IPS-20b (cell line): ENCODE measurements around the gene MOB3B.

ENCODE experiments used
- H3K27ac ChIP-seq: one replicate; pipeline ENCODE4 v1.5.1; 2013; ENCODE audit warnings: low read length
- H3K27me3 ChIP-seq: 2 replicates; pipeline ENCODE4 v1.6.1; 2013; ENCODE audit warnings: mild to moderate bottlenecking, low read length, inconsistent platforms; ENCODE audit not compliant: insufficient read depth
- H3K36me3 ChIP-seq: 2 replicates; pipeline ENCODE4 v1.6.1; 2013; ENCODE audit warnings: low read depth, mild to moderate bottlenecking, inconsistent platforms, low read length, moderate library complexity; ENCODE audit not compliant: insufficient read depth
- H3K4me1 ChIP-seq: 2 replicates; pipeline ENCODE4 v1.6.1; 2013; ENCODE audit warnings: mild to moderate bottlenecking, control low read depth, inconsistent platforms, low read length, moderate library complexity; ENCODE audit not compliant: insufficient read depth
- H3K4me3 ChIP-seq: 2 replicates; pipeline ENCODE4 v1.5.1; 2013; ENCODE audit warnings: mild to moderate bottlenecking, low read length, inconsistent platforms
- H3K9ac ChIP-seq: 2 replicates; pipeline ENCODE4 v1.6.1; 2013; ENCODE audit warnings: low read depth, mild to moderate bottlenecking, inconsistent platforms, low read length, moderate library complexity
- H3K9me3 ChIP-seq: 2 replicates; pipeline ENCODE4 v1.6.1; 2013; ENCODE audit warnings: mild to moderate bottlenecking, low read depth, low read length, inconsistent platforms; ENCODE audit not compliant: insufficient read depth

Gene MOB3B

GRCh38 chr9:27337833-27338526 is 191.6 kb downstream of the MOB3B start:
- no peak overlapping the region for H3K27ac ChIP-seq
- no peak overlapping the region for H3K9ac ChIP-seq
- H3K27me3 ChIP-seq: no peaks in the 10 kb centered on the region
- H3K9me3 ChIP-seq: no peaks in the 10 kb centered on the region
- peaks cover 32% of the 10 kb centered on the region for H3K4me1 ChIP-seq
- H3K4me3 ChIP-seq: no peak overlapping the region
- H3K36me3 ChIP-seq: no peaks in the 10 kb centered on the region

GRCh38 chr9:27337236-27337635 is 192.4 kb downstream of the MOB3B start:
- no peak overlapping the region for H3K4me3 ChIP-seq
- H3K36me3 ChIP-seq: no peaks in the 10 kb centered on the region
- H3K27me3 ChIP-seq: no peaks in the 10 kb centered on the region
- no peaks in the 10 kb centered on the region for H3K9me3 ChIP-seq
- peaks cover 32% of the 10 kb centered on the region for H3K4me1 ChIP-seq
- H3K9ac ChIP-seq: no peak overlapping the region
- no peak overlapping the region for H3K27ac ChIP-seq

- Histone ChIP-seq H3K27me3 (no peaks in the 10 kb centered on the region), H3K9ac (no peak overlapping the region), H3K36me3 (no peaks in the 10 kb centered on the region), H3K4me3 (no peak overlapping the region), H3K4me1 (peaks cover 32% of the 10 kb centered on the region), H3K27ac (no peak overlapping the region), H3K9me3 (no peaks in the 10 kb centered on the region)
Observed at GRCh38 chr9:27336829-27337228, 192.8 kb downstream of the MOB3B start.

GRCh38 chr9:27336126-27336525 is 193.5 kb downstream of the MOB3B start:
- Histone ChIP-seq H3K27ac (no peak overlapping the region), H3K36me3 (no peaks in the 10 kb centered on the region), H3K9ac (no peak overlapping the region), H3K27me3 (no peaks in the 10 kb centered on the region), H3K9me3 (no peaks in the 10 kb centered on the region), H3K4me3 (no peak overlapping the region), H3K4me1 (peaks cover 26% of the 10 kb centered on the region)

GRCh38 chr9:27335075-27335474 is 194.5 kb downstream of the MOB3B start:
- no peak overlapping the region for H3K27ac ChIP-seq
- 0 out of 2 replicates have a peak, but pooled peaks cover 3% of the 10 kb centered on the region for H3K36me3 ChIP-seq
- no peaks in the 10 kb centered on the region for H3K27me3 ChIP-seq
- no peaks in the 10 kb centered on the region for H3K9me3 ChIP-seq
- peaks cover 25% of the 10 kb centered on the region for H3K4me1 ChIP-seq
- no peak overlapping the region for H3K9ac ChIP-seq
- no peak overlapping the region for H3K4me3 ChIP-seq

GRCh38 chr9:27333241-27334052 is 196.2 kb downstream of the MOB3B start:
- H3K36me3 ChIP-seq: 0 out of 2 replicates have a peak, but pooled peaks cover 6% of the 10 kb centered on the region
- H3K9ac ChIP-seq: no peak overlapping the region
- no peak overlapping the region; the same call in 1 of the 2 replicates for H3K4me3 ChIP-seq
- H3K9me3 ChIP-seq: no peaks in the 10 kb centered on the region
- H3K4me1 ChIP-seq: peaks cover 25% of the 10 kb centered on the region
- no peaks in the 10 kb centered on the region for H3K27me3 ChIP-seq
- peak overlapping the region; percentile 15 for H3K27ac ChIP-seq

- Histone ChIP-seq H3K27me3 (no peaks in the 10 kb centered on the region), H3K27ac (no peak overlapping the region)
Observed at GRCh38 chr9:27331393-27331792, 198.2 kb downstream of the MOB3B start.

GRCh38 chr9:27329291-27329690 is 200.3 kb downstream of the MOB3B start:
- Histone ChIP-seq H3K27ac (no peak overlapping the region), H3K9ac (no peak overlapping the region), H3K9me3 (no peaks in the 10 kb centered on the region; the same call in 1 of the 2 replicates), H3K27me3 (no peaks in the 10 kb centered on the region), H3K36me3 (peaks cover 6% of the 10 kb centered on the region; the same call in 1 of the 2 replicates), H3K4me3 (no peak overlapping the region), H3K4me1 (peaks cover 10% of the 10 kb centered on the region)

More at GRCh38 chr9:27331393-27331792, 198.2 kb downstream of the MOB3B start:
- no peak overlapping the region for H3K4me3 ChIP-seq
- no peak overlapping the region for H3K9ac ChIP-seq
- H3K36me3 ChIP-seq: peaks cover 6% of the 10 kb centered on the region; the same call in 1 of the 2 replicates
- no peaks in the 10 kb centered on the region for H3K9me3 ChIP-seq
- H3K4me1 ChIP-seq: peaks cover 19% of the 10 kb centered on the region

GRCh38 chr9:27328483-27328882 is 201.1 kb downstream of the MOB3B start:
- peaks cover 6% of the 10 kb centered on the region; the same call in 1 of the 2 replicates for H3K36me3 ChIP-seq
- no peaks in the 10 kb centered on the region; the same call in 1 of the 2 replicates for H3K9me3 ChIP-seq
- no peak overlapping the region for H3K27ac ChIP-seq
- H3K4me1 ChIP-seq: peaks cover 2% of the 10 kb centered on the region; the same call in 1 of the 2 replicates
- no peak overlapping the region for H3K9ac ChIP-seq
- no peaks in the 10 kb centered on the region for H3K27me3 ChIP-seq
- H3K4me3 ChIP-seq: no peak overlapping the region

- Histone ChIP-seq H3K4me3 (no peak overlapping the region), H3K9me3 (no peaks in the 10 kb centered on the region), H3K9ac (no peak overlapping the region), H3K4me1 (peaks cover 21% of the 10 kb centered on the region), H3K27ac (no peak overlapping the region), H3K27me3 (peaks cover 10% of the 10 kb centered on the region; the same call in 1 of the 2 replicates), H3K36me3 (no peaks in the 10 kb centered on the region)
Observed at GRCh38 chr9:27311184-27311583, 218.4 kb downstream of the MOB3B start.

- no peaks in the 10 kb centered on the region for H3K36me3 ChIP-seq
- H3K4me1 ChIP-seq: peaks cover 21% of the 10 kb centered on the region
- H3K9me3 ChIP-seq: no peaks in the 10 kb centered on the region
- H3K4me3 ChIP-seq: no peak overlapping the region
- H3K27me3 ChIP-seq: peaks cover 12% of the 10 kb centered on the region; the same call in 1 of the 2 replicates
- H3K27ac ChIP-seq: no peak overlapping the region
- H3K9ac ChIP-seq: no peak overlapping the region
Observed at GRCh38 chr9:27310582-27310981, 219.0 kb downstream of the MOB3B start.
